ENCODE results near the gene DDX50.

Gene DDX50

GRCh38 chr10:68871105-68871711 lies 29.9 kb upstream of the DDX50 start:
- peaks cover 0 to 6% (median 0%) of the 10 kb centered on the region in 5 donors for H3K9me3 ChIP-seq (ENCODE audit: control insufficient read depth in 5 of 5, low read length in 5 of 5)
- peaks cover 2 to 32% (median 23%) of the 10 kb centered on the region in 5 donors for H3K4me1 ChIP-seq (ENCODE audit: control insufficient read depth in 5 of 5, insufficient read depth in 5 of 5, low read length in 5 of 5)
- peak overlapping the region; percentile 98 for H3K27ac ChIP-seq (ENCODE audit: low read depth, low read length)
- H3K9ac ChIP-seq (ENCODE audit: low read length in 5 of 5), result peak overlapping the region in 3 of 5 donors; percentile 5 to 55 (median 28)
- H3K4me3 ChIP-seq (ENCODE audit: low read depth in 1 of 5, low read length in 5 of 5), result no peak overlapping the region
- H3K36me3 ChIP-seq (ENCODE audit: control insufficient read depth in 5 of 5, insufficient read depth in 5 of 5, low read length in 5 of 5), result no peaks in the 10 kb centered on the region
- H3K27me3 ChIP-seq (ENCODE audit: control insufficient read depth in 5 of 5, insufficient read depth in 4 of 5, low read length in 5 of 5), result no peaks in the 10 kb centered on the region

- peaks cover 0 to 6% (median 0%) of the 10 kb centered on the region in 5 donors for H3K9me3 ChIP-seq (ENCODE audit: control insufficient read depth in 5 of 5, low read length in 5 of 5)
- H3K4me3 ChIP-seq (ENCODE audit: low read depth in 1 of 5, low read length in 5 of 5), result no peak overlapping the region
- H3K27me3 ChIP-seq (ENCODE audit: control insufficient read depth in 5 of 5, insufficient read depth in 4 of 5, low read length in 5 of 5), result no peaks in the 10 kb centered on the region
- H3K27ac ChIP-seq (ENCODE audit: low read depth, low read length), result peak overlapping the region; percentile 98
- H3K36me3 ChIP-seq (ENCODE audit: control insufficient read depth in 5 of 5, insufficient read depth in 5 of 5, low read length in 5 of 5), result no peaks in the 10 kb centered on the region
- peaks cover 3 to 37% (median 29%) of the 10 kb centered on the region in 5 donors for H3K4me1 ChIP-seq (ENCODE audit: control insufficient read depth in 5 of 5, insufficient read depth in 5 of 5, low read length in 5 of 5)
- peak overlapping the region in 1 of 5 donors; percentile 32 for H3K9ac ChIP-seq (ENCODE audit: low read length in 5 of 5)
Measured at GRCh38 chr10:68871731-68872342, 29.3 kb upstream of the DDX50 start.

- Histone ChIP-seq H3K27me3 (ENCODE audit: control insufficient read depth in 5 of 5, insufficient read depth in 4 of 5, low read length in 5 of 5) (no peaks in the 10 kb centered on the region), H3K36me3 (ENCODE audit: control insufficient read depth in 5 of 5, insufficient read depth in 5 of 5, low read length in 5 of 5) (no peaks in the 10 kb centered on the region), H3K9ac (ENCODE audit: low read length in 5 of 5) (peak overlapping the region in 1 of 5 donors; percentile 47), H3K27ac (ENCODE audit: low read depth, low read length) (no peak overlapping the region), H3K9me3 (ENCODE audit: control insufficient read depth in 5 of 5, low read length in 5 of 5) (no peaks in the 10 kb centered on the region), H3K4me3 (ENCODE audit: low read depth in 1 of 5, low read length in 5 of 5) (no peak overlapping the region), H3K4me1 (ENCODE audit: control insufficient read depth in 5 of 5, insufficient read depth in 5 of 5, low read length in 5 of 5) (peaks cover under 1 to 15% (median 13%) of the 10 kb centered on the region in 5 donors)
Measured at GRCh38 chr10:68876246-68877138, 24.6 kb upstream of the DDX50 start.

- no peaks in the 10 kb centered on the region for H3K9me3 ChIP-seq (ENCODE audit: control insufficient read depth in 5 of 5, low read length in 5 of 5)
- H3K9ac ChIP-seq (ENCODE audit: low read length in 5 of 5), result no peak overlapping the region
- H3K4me1 ChIP-seq (ENCODE audit: control insufficient read depth in 5 of 5, insufficient read depth in 5 of 5, low read length in 5 of 5), result peaks cover 0 to 8% (median 7%) of the 10 kb centered on the region in 5 donors
- no peak overlapping the region for H3K27ac ChIP-seq (ENCODE audit: low read depth, low read length)
- H3K36me3 ChIP-seq (ENCODE audit: control insufficient read depth in 5 of 5, insufficient read depth in 5 of 5, low read length in 5 of 5), result no peaks in the 10 kb centered on the region
- H3K27me3 ChIP-seq (ENCODE audit: control insufficient read depth in 5 of 5, insufficient read depth in 4 of 5, low read length in 5 of 5), result no peaks in the 10 kb centered on the region
- no peak overlapping the region for H3K4me3 ChIP-seq (ENCODE audit: low read depth in 1 of 5, low read length in 5 of 5)
Measured at GRCh38 chr10:68877482-68878110, 23.5 kb upstream of the DDX50 start.

- H3K36me3 ChIP-seq (ENCODE audit: control insufficient read depth in 5 of 5, insufficient read depth in 5 of 5, low read length in 5 of 5), result no peaks in the 10 kb centered on the region
- H3K27me3 ChIP-seq (ENCODE audit: control insufficient read depth in 5 of 5, insufficient read depth in 4 of 5, low read length in 5 of 5), result no peaks in the 10 kb centered on the region
- H3K9ac ChIP-seq (ENCODE audit: low read length in 5 of 5), result no peak overlapping the region
- H3K4me3 ChIP-seq (ENCODE audit: low read depth in 1 of 5, low read length in 5 of 5), result no peak overlapping the region
- H3K4me1 ChIP-seq (ENCODE audit: control insufficient read depth in 5 of 5, insufficient read depth in 5 of 5, low read length in 5 of 5), result peaks cover 0 to 8% (median 7%) of the 10 kb centered on the region in 5 donors
- H3K27ac ChIP-seq (ENCODE audit: low read depth, low read length), result no peak overlapping the region
- no peaks in the 10 kb centered on the region for H3K9me3 ChIP-seq (ENCODE audit: control insufficient read depth in 5 of 5, low read length in 5 of 5)
Measured at GRCh38 chr10:68878496-68878895, 22.6 kb upstream of the DDX50 start.

- Histone ChIP-seq H3K36me3 (ENCODE audit: control insufficient read depth in 5 of 5, insufficient read depth in 5 of 5, low read length in 5 of 5) (peaks cover 0 to 5% (median 0%) of the 10 kb centered on the region in 5 donors), H3K9me3 (ENCODE audit: control insufficient read depth in 5 of 5, low read length in 5 of 5) (no peaks in the 10 kb centered on the region), H3K27me3 (ENCODE audit: control insufficient read depth in 5 of 5, insufficient read depth in 4 of 5, low read length in 5 of 5) (no peaks in the 10 kb centered on the region), H3K9ac (ENCODE audit: low read length in 5 of 5) (no peak overlapping the region), H3K4me3 (ENCODE audit: low read depth in 1 of 5, low read length in 5 of 5) (no peak overlapping the region), H3K27ac (ENCODE audit: low read depth, low read length) (no peak overlapping the region), H3K4me1 (ENCODE audit: control insufficient read depth in 5 of 5, insufficient read depth in 5 of 5, low read length in 5 of 5) (peaks cover 0 to 8% (median 7%) of the 10 kb centered on the region in 5 donors)
Measured at GRCh38 chr10:68879628-68880027, 21.5 kb upstream of the DDX50 start.

- H3K27ac ChIP-seq (ENCODE audit: low read depth, low read length), result no peak overlapping the region
- H3K4me1 ChIP-seq (ENCODE audit: control insufficient read depth in 5 of 5, insufficient read depth in 5 of 5, low read length in 5 of 5), result peaks cover 0 to 8% (median 7%) of the 10 kb centered on the region in 5 donors
- no peaks in the 10 kb centered on the region for H3K27me3 ChIP-seq (ENCODE audit: control insufficient read depth in 5 of 5, insufficient read depth in 4 of 5, low read length in 5 of 5)
- H3K36me3 ChIP-seq (ENCODE audit: control insufficient read depth in 5 of 5, insufficient read depth in 5 of 5, low read length in 5 of 5), result peaks cover 0 to 5% (median 0%) of the 10 kb centered on the region in 5 donors
- H3K4me3 ChIP-seq (ENCODE audit: low read depth in 1 of 5, low read length in 5 of 5), result no peak overlapping the region
- no peaks in the 10 kb centered on the region for H3K9me3 ChIP-seq (ENCODE audit: control insufficient read depth in 5 of 5, low read length in 5 of 5)
- no peak overlapping the region for H3K9ac ChIP-seq (ENCODE audit: low read length in 5 of 5)
Measured at GRCh38 chr10:68880181-68880580, 20.9 kb upstream of the DDX50 start.

- Histone ChIP-seq H3K4me1 (ENCODE audit: control insufficient read depth in 5 of 5, insufficient read depth in 5 of 5, low read length in 5 of 5) (peaks cover 2 to 18% (median 8%) of the 10 kb centered on the region in 5 donors), H3K4me3 (ENCODE audit: low read depth in 1 of 5, low read length in 5 of 5) (no peak overlapping the region), H3K9me3 (ENCODE audit: control insufficient read depth in 5 of 5, low read length in 5 of 5) (no peaks in the 10 kb centered on the region), H3K36me3 (ENCODE audit: control insufficient read depth in 5 of 5, insufficient read depth in 5 of 5, low read length in 5 of 5) (no peaks in the 10 kb centered on the region), H3K27ac (ENCODE audit: low read depth, low read length) (peak overlapping the region; percentile 58), H3K27me3 (ENCODE audit: control insufficient read depth in 5 of 5, insufficient read depth in 4 of 5, low read length in 5 of 5) (no peaks in the 10 kb centered on the region), H3K9ac (ENCODE audit: low read length in 5 of 5) (no peak overlapping the region)
Measured at GRCh38 chr10:68895041-68895440, 6.1 kb upstream of the DDX50 start.

- Histone ChIP-seq H3K4me3 (ENCODE audit: low read depth in 1 of 5, low read length in 5 of 5) (no peak overlapping the region), H3K36me3 (ENCODE audit: control insufficient read depth in 5 of 5, insufficient read depth in 5 of 5, low read length in 5 of 5) (no peaks in the 10 kb centered on the region), H3K27me3 (ENCODE audit: control insufficient read depth in 5 of 5, insufficient read depth in 4 of 5, low read length in 5 of 5) (no peaks in the 10 kb centered on the region), H3K4me1 (ENCODE audit: control insufficient read depth in 5 of 5, insufficient read depth in 5 of 5, low read length in 5 of 5) (peaks cover 9 to 34% (median 25%) of the 10 kb centered on the region in 5 donors), H3K9me3 (ENCODE audit: control insufficient read depth in 5 of 5, low read length in 5 of 5) (no peaks in the 10 kb centered on the region), H3K27ac (ENCODE audit: low read depth, low read length) (peak overlapping the region; percentile 23), H3K9ac (ENCODE audit: low read length in 5 of 5) (no peak overlapping the region)
Measured at GRCh38 chr10:68897336-68897741, 3.8 kb upstream of the DDX50 start.

Measured in subcutaneous abdominal adipose tissue (tissue), 5 donors.